ENCODE results near the gene SLC39A8.

GRCh38 chr4:102299354-102300107, 45.8 kb downstream of the SLC39A8 start:
- TF ChIP-seq, protein P1, sequence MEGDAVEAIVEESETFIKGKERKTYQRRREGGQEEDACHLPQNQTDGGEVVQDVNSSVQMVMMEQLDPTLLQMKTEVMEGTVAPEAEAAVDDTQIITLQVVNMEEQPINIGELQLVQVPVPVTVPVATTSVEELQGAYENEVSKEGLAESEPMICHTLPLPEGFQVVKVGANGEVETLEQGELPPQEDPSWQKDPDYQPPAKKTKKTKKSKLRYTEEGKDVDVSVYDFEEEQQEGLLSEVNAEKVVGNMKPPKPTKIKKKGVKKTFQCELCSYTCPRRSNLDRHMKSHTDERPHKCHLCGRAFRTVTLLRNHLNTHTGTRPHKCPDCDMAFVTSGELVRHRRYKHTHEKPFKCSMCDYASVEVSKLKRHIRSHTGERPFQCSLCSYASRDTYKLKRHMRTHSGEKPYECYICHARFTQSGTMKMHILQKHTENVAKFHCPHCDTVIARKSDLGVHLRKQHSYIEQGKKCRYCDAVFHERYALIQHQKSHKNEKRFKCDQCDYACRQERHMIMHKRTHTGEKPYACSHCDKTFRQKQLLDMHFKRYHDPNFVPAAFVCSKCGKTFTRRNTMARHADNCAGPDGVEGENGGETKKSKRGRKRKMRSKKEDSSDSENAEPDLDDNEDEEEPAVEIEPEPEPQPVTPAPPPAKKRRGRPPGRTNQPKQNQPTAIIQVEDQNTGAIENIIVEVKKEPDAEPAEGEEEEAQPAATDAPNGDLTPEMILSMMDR (IDR thresholded peaks at IDR 0.05): peak in 3 of 5 experiments; percentile 37 to 59 (median 39)
- TF ChIP-seq POLR2A (IDR thresholded peaks at IDR 0.05): no peak
- no peak for TF ChIP-seq EP300 (IDR thresholded peaks at IDR 0.05)

Measured in tibial nerve (tissue), 4 donors.